Spinal cord (tissue), 10 donors: Measurements from ENCODE around the gene CHCHD5. TPM values are rescaled to one million over a fixed set of nuclear protein-coding genes. Genes with fewer than 3 reads are reported as not detected.
"Not testable (repeated sequence)": the region's sequence is repeated elsewhere in the genome, so short reads cannot be mapped to it uniquely, and the experiment has no call there.

Source experiments
- DNase-seq, 6 donors: peaks; one replicate each; pipeline versions ENCODE4 v3.0.0 to v3.0.0-alpha.2; 2013 to 2015; ENCODE audit warnings: low spot score in 6 of 6, low read depth in 4 of 6
- H3K27ac ChIP-seq: one replicate; pipeline ENCODE4 v1.5.1; 2013; ENCODE audit warnings: low read depth, low read length, control low read depth
- H3K27me3 ChIP-seq: one replicate; pipeline ENCODE4 v1.6.1; 2013; ENCODE audit warnings: low read length; ENCODE audit not compliant: control insufficient read depth, insufficient read depth
- H3K36me3 ChIP-seq: one replicate; pipeline ENCODE4 v1.6.1; 2013; ENCODE audit warnings: low read length; ENCODE audit not compliant: control insufficient read depth, insufficient read depth
- H3K4me1 ChIP-seq: one replicate; pipeline ENCODE4 v1.6.1; 2013; ENCODE audit warnings: low read length; ENCODE audit not compliant: control insufficient read depth, insufficient read depth
- H3K4me3 ChIP-seq: one replicate; pipeline ENCODE4 v1.5.1; 2013; ENCODE audit warnings: low read depth, low read length, control low read depth
- H3K9me3 ChIP-seq: one replicate; pipeline ENCODE4 v1.6.1; 2013; ENCODE audit warnings: low read length; ENCODE audit not compliant: control insufficient read depth, insufficient read depth
- WGBS: methylation state at CpG from one replicate; pipeline ENCODE4 v1.1.5; 2013; ENCODE audit warnings: missing lambda C conversion rate; ENCODE audit not compliant: insufficient coverage; 5-methylcytosine and 5-hydroxymethylcytosine counted together
- polyA plus RNA-seq, 2 donors: library from polyadenylated mRNA; unstranded; fragments of 120-200 nt; gene quantifications; one replicate each; pipeline ENCODE4 v1.2.1, GENCODE V29; 2013; ENCODE audit not compliant: insufficient read length in 2 of 2
- total RNA-seq, 2 donors: library from RNA; depleted of rRNA in 1 of 2; stranded (reverse); fragments of 120-200 nt in 1 of 2; fragments of >200 nt in 1 of 2; gene quantifications; one replicate each; pipeline versions ENCODE4 v1.2.3 to v1.2.4, GENCODE V29; 2013 to 2014
- donor health status: healthy.

CHCHD5 gene
- total and polyA plus RNA-seq, 4 donors, result 5.3 to 30.3 (median 26.0) TPM

- Histone ChIP-seq H3K36me3 (peaks cover 18% of the 10 kb centered on the region), H3K4me1 (peaks cover 14% of the 10 kb centered on the region), H3K27ac (no peak overlapping the region), H3K9me3 (no peaks in the 10 kb centered on the region), H3K4me3 (no peak overlapping the region), H3K27me3 (no peaks in the 10 kb centered on the region)
- WGBS, result no CpG with 5 or more reads among the region's 4 CpGs
- DNase-seq, result no peak
Observed at GRCh38 chr2:112547333-112547732, 37.1 kb upstream of the CHCHD5 start.

DNA sequence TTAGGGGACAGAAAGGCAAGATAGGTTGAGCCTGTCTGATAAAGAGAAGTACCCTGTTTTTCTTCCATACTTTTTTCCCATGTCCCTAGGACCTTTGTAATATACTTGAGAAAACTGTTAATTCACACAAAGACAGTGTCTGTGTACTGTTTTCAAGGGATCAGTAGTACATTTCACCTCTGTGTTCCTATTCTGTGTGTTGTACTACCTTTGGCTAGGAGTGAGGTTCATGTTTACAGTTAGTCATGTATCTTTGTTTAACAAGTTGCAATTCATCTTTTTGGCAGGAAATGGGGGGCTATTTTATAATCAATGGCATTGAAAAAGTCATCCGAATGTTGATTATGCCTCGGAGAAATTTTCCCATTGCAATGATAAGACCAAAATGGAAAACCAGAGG, 35.4 kb upstream of the CHCHD5 start:
- Histone ChIP-seq H3K4me3 (no peak overlapping the region), H3K9me3 (no peaks in the 10 kb centered on the region), H3K36me3 (peaks cover 26% of the 10 kb centered on the region), H3K27me3 (no peaks in the 10 kb centered on the region), H3K27ac (no peak overlapping the region), H3K4me1 (peaks cover 3% of the 10 kb centered on the region)
- WGBS, result 100% methylated on average over 2 of the region's 2 CpGs
- no peak for DNase-seq

DNA sequence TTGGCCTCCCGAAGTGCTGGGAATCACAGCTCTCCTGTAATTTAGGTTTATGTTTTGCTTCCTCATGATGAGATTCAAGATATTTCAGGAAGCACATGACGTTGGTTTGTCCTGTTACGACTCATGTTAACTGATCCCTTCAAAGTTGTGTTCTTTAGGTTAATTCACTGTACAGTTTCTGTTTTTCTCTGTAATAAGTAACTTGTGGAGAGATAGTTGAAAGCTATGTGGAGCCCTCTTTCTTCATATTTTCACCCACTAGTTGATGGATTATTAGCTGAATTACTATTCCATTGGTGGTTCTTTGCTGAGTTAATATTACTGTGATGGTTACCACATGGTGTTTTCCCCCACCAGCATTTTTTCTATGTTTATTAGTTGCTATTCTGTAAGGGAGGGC, 18.3 kb upstream of the CHCHD5 start:
- H3K36me3 ChIP-seq, result peaks cover 66% of the 10 kb centered on the region
- no peak for DNase-seq
- H3K27ac ChIP-seq, result no peak overlapping the region
- no peaks in the 10 kb centered on the region for H3K9me3 ChIP-seq
- H3K4me1 ChIP-seq, result no peaks in the 10 kb centered on the region
- WGBS, result 100% methylated on average over 3 of the region's 3 CpGs
- no peak overlapping the region for H3K4me3 ChIP-seq
- no peaks in the 10 kb centered on the region for H3K27me3 ChIP-seq

DNA sequence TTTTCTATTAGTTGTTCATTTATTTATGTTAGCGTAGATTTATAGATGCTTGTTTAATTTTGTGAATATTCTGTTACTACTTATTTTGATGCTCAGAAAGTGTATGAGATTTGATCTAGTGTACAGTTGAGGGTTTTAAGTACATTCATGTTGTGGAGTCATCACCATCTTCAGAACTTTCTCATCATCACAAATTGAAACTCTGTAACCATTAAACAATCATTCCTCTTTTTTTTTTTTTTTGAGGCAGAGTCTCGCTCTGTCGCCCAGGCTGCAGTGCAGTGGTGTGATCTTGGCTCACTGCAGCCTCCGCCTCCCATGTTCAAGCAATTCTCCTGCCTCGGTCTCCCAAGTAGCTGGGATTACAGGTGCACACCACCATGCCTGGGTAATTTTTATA, 17.9 kb upstream of the CHCHD5 start:
- not testable (repeated sequence) for H3K27ac ChIP-seq, H3K4me3 ChIP-seq, H3K4me1 ChIP-seq, DNase-seq, H3K9me3 ChIP-seq, H3K27me3 ChIP-seq
- WGBS, result 100% methylated on average over 4 of the region's 5 CpGs
- peaks cover 66% of the 10 kb centered on the region for H3K36me3 ChIP-seq

GRCh38 chr2:112572005-112572404, 12.4 kb upstream of the CHCHD5 start:
- H3K36me3 ChIP-seq, result peaks cover 49% of the 10 kb centered on the region
- no peaks in the 10 kb centered on the region for H3K9me3 ChIP-seq
- no peaks in the 10 kb centered on the region for H3K27me3 ChIP-seq
- H3K4me3 ChIP-seq, result no peak overlapping the region
- H3K4me1 ChIP-seq, result no peaks in the 10 kb centered on the region
- 100% methylated on average over 2 of the region's 7 CpGs for WGBS
- H3K27ac ChIP-seq, result no peak overlapping the region
- DNase-seq, result no peak

- 49% methylated on average over 2 of the region's 5 CpGs for WGBS
- Histone ChIP-seq H3K9me3 (no peaks in the 10 kb centered on the region), H3K4me1 (peaks cover 4% of the 10 kb centered on the region), H3K27me3 (no peaks in the 10 kb centered on the region), H3K4me3 (no peak overlapping the region), H3K27ac (no peak overlapping the region), H3K36me3 (peaks cover 15% of the 10 kb centered on the region)
- no peak for DNase-seq
Observed at GRCh38 chr2:112577756-112578155, 6.7 kb upstream of the CHCHD5 start.

GRCh38 chr2:112579241-112579640, 5.2 kb upstream of the CHCHD5 start:
- Histone ChIP-seq H3K4me1 (peaks cover 6% of the 10 kb centered on the region), H3K27me3 (no peaks in the 10 kb centered on the region), H3K36me3 (peaks cover 11% of the 10 kb centered on the region), H3K27ac (no peak overlapping the region), H3K4me3 (no peak overlapping the region), H3K9me3 (no peaks in the 10 kb centered on the region)
- DNase-seq, result peak in 2 of 6 donors; percentile 28 to 80

DNA sequence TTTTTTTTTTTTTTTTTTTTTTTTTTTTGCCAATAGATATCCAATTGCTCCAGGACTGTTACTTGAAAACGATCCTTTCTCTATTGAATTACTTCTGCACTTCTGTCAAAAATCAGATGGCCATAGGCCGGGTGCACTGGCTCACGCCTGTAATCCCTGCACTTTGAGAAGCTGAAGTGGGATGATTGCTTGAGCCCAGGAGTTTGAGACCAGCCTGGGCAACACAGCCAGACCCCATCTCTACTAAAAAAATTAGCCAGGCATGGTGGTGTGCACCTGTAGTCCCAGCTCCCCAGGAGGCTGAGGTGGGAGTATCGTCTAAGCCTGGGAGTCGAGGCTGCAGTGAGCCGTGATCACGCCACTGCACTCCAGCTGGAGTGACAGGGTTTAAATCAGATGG, 4.3 kb upstream of the CHCHD5 start:
- DNase-seq, result no peak
- Histone ChIP-seq H3K4me3 (no peak overlapping the region), H3K4me1 (peaks cover 11% of the 10 kb centered on the region), H3K36me3 (peaks cover 4% of the 10 kb centered on the region), H3K27ac (no peak overlapping the region), H3K9me3 (no peaks in the 10 kb centered on the region), H3K27me3 (no peaks in the 10 kb centered on the region)
- WGBS, result 80% methylated on average over 1 of the region's 7 CpGs

GRCh38 chr2:112582314-112582746, 2.1 kb upstream of the CHCHD5 start:
- H3K4me1 ChIP-seq, result peaks cover 25% of the 10 kb centered on the region
- H3K36me3 ChIP-seq, result peaks cover 16% of the 10 kb centered on the region
- H3K4me3 ChIP-seq, result no peak overlapping the region
- no peak overlapping the region for H3K27ac ChIP-seq
- H3K9me3 ChIP-seq, result no peaks in the 10 kb centered on the region
- no peaks in the 10 kb centered on the region for H3K27me3 ChIP-seq
- WGBS, result 77% methylated on average over 8 of the region's 10 CpGs
- peak in 4 of 6 donors; percentile 19 to 86 (median 56) for DNase-seq

GRCh38 chr2:112583497-112584133, 794 bp upstream of the CHCHD5 start:
- peak in 5 of 6 donors; percentile 6 to 48 (median 36) for DNase-seq
- Histone ChIP-seq H3K27me3 (no peaks in the 10 kb centered on the region), H3K4me3 (peak overlapping the region; percentile 68), H3K9me3 (no peaks in the 10 kb centered on the region), H3K4me1 (peaks cover 27% of the 10 kb centered on the region), H3K27ac (peak overlapping the region; percentile 95), H3K36me3 (peaks cover 23% of the 10 kb centered on the region)
- 18% methylated on average over 15 of the region's 19 CpGs for WGBS
